K562 (cell line): ENCODE measurements around the gene DPAGT1. TPM values are rescaled to one million over a fixed set of nuclear protein-coding genes. Genes with fewer than 3 reads are reported as not detected.

Source experiments
- CBX3 ChIP-seq, 2 experiments: IDR thresholded peaks; 1 replicate in 1 of 2; 2 replicates in 1 of 2; pipeline ENCODE4 v1.6.1; 2012; ENCODE audit warnings: inconsistent platforms in 2 of 2, low read length in 2 of 2, borderline replicate concordance in 1 of 2, control low read depth in 1 of 2
- CCNT2 ChIP-seq: IDR thresholded peaks from 2 replicates; pipeline ENCODE4 v1.6.1; 2011; ENCODE audit warnings: borderline replicate concordance, low read depth, mild to moderate bottlenecking, moderate library complexity, mixed read lengths, low read length; ENCODE audit not compliant: insufficient read length; ENCODE audit errors: extremely low read depth
- CEBPG ChIP-seq, 3 experiments: fragments of 200-800 bp in 1 of 3; sonication (Bioruptor generic) in 1 of 3; sonication (generic) in 1 of 3; formaldehyde crosslinking in 1 of 3; IDR thresholded peaks in 2 of 3; conservative IDR thresholded peaks in 1 of 3; 2 replicates each; pipeline versions ENCODE4 v1.6.1 to v1.8.0; 2016 to 2022; ENCODE audit warnings: missing compliant biosample characterization in 2 of 3, missing genetic modification characterization in 2 of 3, mild to moderate bottlenecking in 1 of 3, missing genetic modification reagents in 1 of 3
- CGGBP1 ChIP-seq: fragments of 250-450 bp; sonication (Bioruptor Pico); IDR thresholded peaks from 2 replicates; pipeline ENCODE4 v1.9.0; 2021; ENCODE audit warnings: mild to moderate bottlenecking
- E2F5 ChIP-seq: sonication (generic); formaldehyde crosslinking; IDR thresholded peaks from 2 replicates; pipeline ENCODE4 v1.8.0; 2022; ENCODE audit warnings: mild to moderate bottlenecking, missing genetic modification reagents
- E2F8 ChIP-seq: fragments of 450-650 bp; IDR thresholded peaks from 2 replicates; pipeline ENCODE4 v1.7.1; 2018; ENCODE audit warnings: mild to moderate bottlenecking, low read depth; ENCODE audit not compliant: partially characterized antibody
- ELF1 ChIP-seq: fragments of 200-800 bp; sonication (Bioruptor generic); IDR thresholded peaks from 2 replicates; pipeline ENCODE4 v1.6.1; 2016; ENCODE audit warnings: missing genetic modification characterization, missing compliant biosample characterization
- ERF ChIP-seq: fragments of 450-650 bp; formaldehyde crosslinking; IDR thresholded peaks from 2 replicates; pipeline ENCODE4 v1.4.0; 2020; ENCODE audit warnings: mild to moderate bottlenecking, mixed read lengths
- KDM2B ChIP-seq: fragments of 250-450 bp; sonication (Bioruptor Pico); IDR thresholded peaks from 2 replicates; pipeline ENCODE4 v1.8.0; 2021; ENCODE audit warnings: mild to moderate bottlenecking, moderate library complexity
- MAFF ChIP-seq: IDR thresholded peaks from 2 replicates; pipeline ENCODE4 v1.6.1; 2012; ENCODE audit warnings: low read length, improper control_type of control experiment
- PRPF4 ChIP-seq: fragments of 200-400 bp; formaldehyde crosslinking; IDR thresholded peaks from one replicate; pipeline ENCODE4 v1.6.1; 2017; ENCODE audit warnings: low read length, low read depth, mild to moderate bottlenecking; ENCODE audit not compliant: insufficient read depth, poor library complexity, severe bottlenecking
- TAF1 ChIP-seq: IDR thresholded peaks from 2 replicates; pipeline ENCODE4 v1.6.1; 2011; ENCODE audit warnings: mild to moderate bottlenecking, low read length, moderate library complexity; ENCODE audit not compliant: insufficient read depth, control insufficient read depth, severe bottlenecking; ENCODE audit errors: extremely low read depth
- WHSC1 ChIP-seq: IDR thresholded peaks from one replicate; pipeline ENCODE4 v1.6.1; 2012; ENCODE audit warnings: low read length, control low read depth, inconsistent platforms
- YY1 ChIP-seq, 3 experiments: IDR thresholded peaks; 2 replicates each; pipeline ENCODE4 v1.6.1; 2011; ENCODE audit warnings: low read length in 2 of 3, mild to moderate bottlenecking in 2 of 3, moderate library complexity in 2 of 3, borderline replicate concordance in 1 of 3, control low read depth in 1 of 3, low read depth in 1 of 3; ENCODE audit not compliant: insufficient read depth in 3 of 3, insufficient replicate concordance in 2 of 3, control insufficient read depth in 1 of 3, insufficient read length in 1 of 3; ENCODE audit errors: extremely low read depth in 1 of 3
- ZBTB12 ChIP-seq: fragments of 250-450 bp; sonication (Bioruptor Pico); IDR thresholded peaks from 2 replicates; pipeline ENCODE4 v1.4.0; 2020
- ZNF217 ChIP-seq: sonication (generic); formaldehyde crosslinking; IDR thresholded peaks from 2 replicates; pipeline ENCODE4 v1.8.0; 2022; ENCODE audit warnings: mild to moderate bottlenecking, missing genetic modification reagents
- ZNF274 ChIP-seq: IDR thresholded peaks from 2 replicates; pipeline ENCODE4 v1.6.1; 2011; ENCODE audit warnings: low read depth, mild to moderate bottlenecking, low read length, moderate library complexity, borderline replicate concordance
- ZNF740 ChIP-seq, 3 experiments: fragments of 200-800 bp in 1 of 3; sonication (Bioruptor generic) in 1 of 3; sonication (generic) in 1 of 3; formaldehyde crosslinking in 1 of 3; IDR thresholded peaks; 2 replicates each; pipeline versions ENCODE4 v1.6.1 to v1.8.0; 2016 to 2022; ENCODE audit warnings: mild to moderate bottlenecking in 2 of 3, missing compliant biosample characterization in 2 of 3, missing genetic modification characterization in 2 of 3, missing genetic modification reagents in 1 of 3
- polyA plus RNA-seq, 8 experiments: library from polyadenylated mRNA; depleted of rRNA in 4 of 8; stranded (reverse) in 5 of 8; unstranded in 3 of 8; fragments of >200 nt; fragmentation: Nextera tagmentation in 2 of 8; fragmentation: Illumina TruSeq in 1 of 8; extraction: Ambion mirVana in 2 of 8; extraction: Trizol in 1 of 8; gene quantifications; 2 replicates each; pipeline versions ENCODE4 v1.2.1 to v1.2.3, GENCODE V29; 2011 to 2014; ENCODE audit warnings: inconsistent platforms in 1 of 8, missing spikeins in 1 of 8
- total RNA-seq, 7 experiments: library from RNA; depleted of rRNA in 6 of 7; stranded (reverse); fragments of >200 nt in 6 of 7; fragmentation: Illumina TruSeq in 2 of 7; extraction: Trizol in 2 of 7; gene quantifications; 2 replicates each; pipeline versions ENCODE4 v1.2.1 to v1.2.3, GENCODE V29; 2011 to 2021; ENCODE audit warnings: low replicate concordance in 1 of 7

Gene DPAGT1
- total and polyA plus RNA-seq, 9 of the 15 experiments (the other 6 are each of a cell fraction or from before 2014, with no cell fraction given): 29.9 to 135 (median 85.0) TPM

GRCh38 chr11:119108146-119108856, 6.6 kb upstream of the DPAGT1 start (continued):
- TF ChIP-seq ZBTB12 (CRISPR knock-in tag) (no peak), ZNF274 (no peak), E2F5 (CRISPR knock-in tag) (peak; percentile 62; the same call in 1 of the 2 replicates), CCNT2 (no peak), CEBPG (CRISPR knock-in tag; IDR thresholded peaks at IDR 0.05) (peak; percentile 66), CEBPG (tag; conservative IDR thresholded peaks at IDR 0.05 in 1 of 2, IDR thresholded peaks at IDR 0.05 in 1 of 2) (0 out of 4 replicates have a peak, but pooled peaks of 1 of the 2 experiments have one; percentile 34), CGGBP1 (no peak), YY1 (IDR thresholded peaks at IDR 0.05; ENCODE audit: borderline replicate concordance in 1 of 3, control insufficient read depth in 1 of 3, extremely low read depth in 1 of 3, insufficient read depth in 3 of 3, insufficient read length in 1 of 3, insufficient replicate concordance in 2 of 3, low read depth in 1 of 3, low read length in 2 of 3) (peak in 1 of 3 experiments; percentile 7), MAFF (no peak), WHSC1 (no peak), ZNF740 (CRISPR knock-in tag; IDR thresholded peaks at IDR 0.05) (no peak), ZNF740 (tag; IDR thresholded peaks at IDR 0.05) (no peak), ELF1 (tag) (peak; percentile 91), ZNF217 (CRISPR knock-in tag) (no peak), ERF (CRISPR knock-in tag) (no peak), E2F8 (peak; percentile 62), KDM2B (no peak), PRPF4 (no peak), CBX3 (IDR thresholded peaks at IDR 0.05; ENCODE audit: borderline replicate concordance in 1 of 2, low read length in 2 of 2) (no peak), TAF1 (peak; percentile 44)
